Mononuclear cell (primary cell): ENCODE measurements around the gene TTC28. TPM values are rescaled to one million over a fixed set of nuclear protein-coding genes. Genes with fewer than 3 reads are reported as not detected.

ENCODE experiments used
- H3K27me3 ChIP-seq: 2 replicates; pipeline ENCODE4 v1.6.0; 2011; ENCODE audit warnings: low read length, control low read depth; ENCODE audit not compliant: insufficient read depth
- H3K4me1 ChIP-seq: 2 replicates; pipeline ENCODE4 v1.5.1; 2011; ENCODE audit warnings: mild to moderate bottlenecking, low read length, control low read depth; ENCODE audit not compliant: insufficient read depth
- H3K4me3 ChIP-seq: 2 replicates; pipeline ENCODE4 v1.5.1; 2011; ENCODE audit warnings: mild to moderate bottlenecking, low read length, moderate library complexity
- H3K9me3 ChIP-seq: 2 replicates; pipeline ENCODE4 v1.5.1; 2011; ENCODE audit warnings: low read depth, mild to moderate bottlenecking, control low read depth, low read length
- total RNA-seq: library from RNA; depleted of rRNA; stranded (reverse); fragments of >200 nt; gene quantifications from one replicate; pipeline ENCODE4 v1.2.3, GENCODE V29; 2012

Gene TTC28
- total RNA-seq, 1 donor = 1.5 TPM

GRCh38 chr22:28021998-28022660, 657.5 kb downstream of the TTC28 start:
- Histone ChIP-seq H3K27me3 (no peaks in the 10 kb centered on the region), H3K4me3 (no peak overlapping the region), H3K4me1 (no peaks in the 10 kb centered on the region), H3K9me3 (no peaks in the 10 kb centered on the region)

- Histone ChIP-seq H3K9me3 (no peaks in the 10 kb centered on the region), H3K4me1 (no peaks in the 10 kb centered on the region), H3K4me3 (no peak overlapping the region), H3K27me3 (no peaks in the 10 kb centered on the region)
Measured at GRCh38 chr22:28021116-28021997, 658.3 kb downstream of the TTC28 start.

- no peaks in the 10 kb centered on the region for H3K4me1 ChIP-seq
- H3K4me3 ChIP-seq = no peak overlapping the region
- H3K27me3 ChIP-seq = no peaks in the 10 kb centered on the region
- H3K9me3 ChIP-seq = no peaks in the 10 kb centered on the region
Measured at GRCh38 chr22:28019881-28020861, 659.5 kb downstream of the TTC28 start.

GRCh38 chr22:28019360-28019759, 660.3 kb downstream of the TTC28 start:
- Histone ChIP-seq H3K9me3 (no peaks in the 10 kb centered on the region), H3K4me1 (no peaks in the 10 kb centered on the region), H3K4me3 (no peak overlapping the region), H3K27me3 (no peaks in the 10 kb centered on the region)

GRCh38 chr22:28018461-28018927, 661.1 kb downstream of the TTC28 start:
- no peaks in the 10 kb centered on the region for H3K27me3 ChIP-seq
- H3K4me1 ChIP-seq = no peaks in the 10 kb centered on the region
- H3K9me3 ChIP-seq = no peaks in the 10 kb centered on the region
- no peak overlapping the region for H3K4me3 ChIP-seq

GRCh38 chr22:28017859-28018258, 661.8 kb downstream of the TTC28 start:
- Histone ChIP-seq H3K4me3 (no peak overlapping the region), H3K27me3 (no peaks in the 10 kb centered on the region), H3K9me3 (no peaks in the 10 kb centered on the region), H3K4me1 (no peaks in the 10 kb centered on the region)

GRCh38 chr22:28017558-28017820, 662.2 kb downstream of the TTC28 start:
- no peaks in the 10 kb centered on the region for H3K9me3 ChIP-seq
- H3K4me1 ChIP-seq = no peaks in the 10 kb centered on the region
- no peak overlapping the region for H3K4me3 ChIP-seq
- no peaks in the 10 kb centered on the region for H3K27me3 ChIP-seq

- H3K9me3 ChIP-seq = no peaks in the 10 kb centered on the region
- H3K4me1 ChIP-seq = no peaks in the 10 kb centered on the region
- no peaks in the 10 kb centered on the region for H3K27me3 ChIP-seq
- H3K4me3 ChIP-seq = no peak overlapping the region
Measured at GRCh38 chr22:28016781-28017557, 662.7 kb downstream of the TTC28 start.

GRCh38 chr22:28015676-28016601, 663.7 kb downstream of the TTC28 start:
- Histone ChIP-seq H3K4me3 (no peak overlapping the region), H3K4me1 (no peaks in the 10 kb centered on the region), H3K9me3 (no peaks in the 10 kb centered on the region), H3K27me3 (no peaks in the 10 kb centered on the region)

- no peak overlapping the region for H3K4me3 ChIP-seq
- H3K27me3 ChIP-seq = no peaks in the 10 kb centered on the region
- H3K9me3 ChIP-seq = no peaks in the 10 kb centered on the region
- H3K4me1 ChIP-seq = no peaks in the 10 kb centered on the region
Measured at GRCh38 chr22:28015046-28015425, 664.6 kb downstream of the TTC28 start.

- Histone ChIP-seq H3K4me1 (no peaks in the 10 kb centered on the region), H3K27me3 (no peaks in the 10 kb centered on the region), H3K9me3 (no peaks in the 10 kb centered on the region), H3K4me3 (no peak overlapping the region)
Measured at GRCh38 chr22:28014211-28015045, 665.2 kb downstream of the TTC28 start.

- Histone ChIP-seq H3K9me3 (no peaks in the 10 kb centered on the region), H3K27me3 (no peaks in the 10 kb centered on the region), H3K4me3 (no peak overlapping the region), H3K4me1 (no peaks in the 10 kb centered on the region)
Measured at GRCh38 chr22:28013611-28014010, 666.0 kb downstream of the TTC28 start.
